B cell (primary cell): Measurements from ENCODE around the gene RAP1A. TPM values are rescaled to one million over a fixed set of nuclear protein-coding genes. Genes with fewer than 3 reads are reported as not detected.

Experiments used
- ATAC-seq: fragments of 200-7000 bp; cut with Tn5 transposase; one replicate; pipeline ENCODE4 v1.10.0; 2021; ENCODE audit warnings: low read depth, mild to moderate bottlenecking, moderate number of reproducible peaks, moderate library complexity
- CTCF ChIA-PET: fragments of 350-600 bp; sonication (Branson Sonifier 250); formaldehyde crosslinking; loops from one replicate; lab custom pipeline; 2021; ENCODE audit warnings: antibody characterized with exemption, inconsistent platforms; lab: Charles Lee
- POLR2A ChIA-PET: fragments of 350-600 bp; sonication (Branson Sonifier 250); formaldehyde crosslinking; loops from one replicate; lab custom pipeline; 2021; ENCODE audit warnings: antibody characterized with exemption; lab: Charles Lee
- DNase-seq: peaks from one replicate; pipeline ENCODE4 v3.0.0; 2013
- H2AFZ ChIP-seq: 2 replicates; pipeline ENCODE4 v1.6.1; 2012; ENCODE audit warnings: mild to moderate bottlenecking, low read depth, low read length; ENCODE audit not compliant: insufficient read depth, poor library complexity, severe bottlenecking
- H3K27ac ChIP-seq, 2 donors: 1 replicate in 1 of 2; 2 replicates in 1 of 2; pipeline ENCODE4 v1.5.1; 2012 to 2013; ENCODE audit warnings: low read length in 2 of 2, mild to moderate bottlenecking in 2 of 2, moderate library complexity in 1 of 2
- H3K27me3 ChIP-seq, 4 experiments: fragments of 200-600 bp in 1 of 4; sonication (generic) in 1 of 4; replicated peaks in 1 of 4; 1 replicate in 2 of 4; 2 replicates in 2 of 4; pipeline versions ENCODE4 v1.6.1 to v1.7.0; 2013 to 2016; ENCODE audit warnings: low read length in 3 of 4, mild to moderate bottlenecking in 2 of 4, mixed read lengths in 1 of 4, moderate library complexity in 1 of 4; ENCODE audit not compliant: insufficient read depth in 4 of 4, control insufficient read depth in 3 of 4; ENCODE audit errors: control extremely low read depth in 1 of 4
- H3K36me3 ChIP-seq, 2 experiments: replicated peaks in 1 of 2; 1 replicate in 1 of 2; 2 replicates in 1 of 2; pipeline versions ENCODE4 v1.6.1 to v1.7.1; 2013; ENCODE audit warnings: low read length in 1 of 2; ENCODE audit not compliant: insufficient read depth in 2 of 2, control insufficient read depth in 1 of 2; ENCODE audit errors: control extremely low read depth in 1 of 2, extremely low read depth in 1 of 2
- H3K4me1 ChIP-seq, 2 donors: fragments of 200-600 bp in 1 of 2; sonication (generic) in 1 of 2; 1 replicate in 1 of 2; 2 replicates in 1 of 2; pipeline versions ENCODE4 v1.5.1 to v1.6.1; 2013 to 2017; ENCODE audit warnings: low read length in 2 of 2; ENCODE audit not compliant: control insufficient read depth in 2 of 2, insufficient read depth in 2 of 2
- H3K4me2 ChIP-seq: replicated peaks from 2 replicates; pipeline ENCODE3; 2012; ENCODE audit warnings: mild to moderate bottlenecking, low read depth, low read length; ENCODE audit not compliant: poor library complexity, severe bottlenecking
- H3K4me3 ChIP-seq, 5 experiments: fragments of 200-600 bp in 1 of 5; sonication (generic) in 1 of 5; 1 replicate in 3 of 5; 2 replicates in 2 of 5; pipeline versions ENCODE4 v1.5.1 to v1.7.0; 2011 to 2016; ENCODE audit warnings: low read length in 4 of 5, mild to moderate bottlenecking in 4 of 5, low read depth in 2 of 5, control low read depth in 1 of 5, moderate library complexity in 1 of 5; ENCODE audit not compliant: insufficient read depth in 1 of 5; ENCODE audit errors: control extremely low read depth in 1 of 5, extremely low read depth in 1 of 5
- H3K79me2 ChIP-seq: fragments of 200-600 bp; sonication (generic); one replicate; pipeline ENCODE4 v1.6.0; 2016; ENCODE audit warnings: low read length; ENCODE audit not compliant: control insufficient read depth, insufficient read depth
- H3K9ac ChIP-seq: fragments of 200-600 bp; sonication (generic); 2 replicates; pipeline ENCODE4 v1.6.1; 2017; ENCODE audit warnings: mild to moderate bottlenecking, low read length, moderate library complexity
- H3K9me3 ChIP-seq, 3 donors: one replicate each; pipeline versions ENCODE4 v1.6.1 to v1.7.1; 2013; ENCODE audit warnings: low read length in 2 of 3; ENCODE audit not compliant: control insufficient read depth in 2 of 3, insufficient read depth in 1 of 3; ENCODE audit errors: control extremely low read depth in 1 of 3
- H4K20me1 ChIP-seq: 2 replicates; pipeline ENCODE4 v1.6.0; 2012; ENCODE audit warnings: mild to moderate bottlenecking, low read length; ENCODE audit not compliant: insufficient read depth, control insufficient read depth, poor library complexity, severe bottlenecking
- H3K27ac Mint-ChIP-seq: one replicate; pipeline ENCODE4 v1.8.0; 2021; ENCODE audit warnings: mixed read lengths
- H3K27me3 Mint-ChIP-seq: one replicate; pipeline ENCODE4 v1.8.0; 2021; ENCODE audit warnings: mixed read lengths
- H3K4me1 Mint-ChIP-seq: one replicate; pipeline ENCODE4 v1.8.0; 2021; ENCODE audit warnings: mixed read lengths
- H3K4me3 Mint-ChIP-seq: one replicate; pipeline ENCODE4 v1.8.0; 2021; ENCODE audit warnings: mixed read lengths
- H3K9me3 Mint-ChIP-seq: one replicate; pipeline ENCODE4 v1.8.0; 2022; ENCODE audit warnings: mixed read lengths; ENCODE audit not compliant: insufficient read depth
- CTCF ChIP-seq: fragments of 200-600 bp; IDR thresholded peaks from one replicate; pipeline ENCODE4 v1.8.0; 2022; ENCODE audit warnings: antibody characterized with exemption, mild to moderate bottlenecking
- EZH2 ChIP-seq: IDR thresholded peaks from 2 replicates; pipeline ENCODE4 v1.6.1; 2012; ENCODE audit warnings: borderline replicate concordance, low read depth, mild to moderate bottlenecking, moderate library complexity, low read length; ENCODE audit not compliant: insufficient read depth, poor library complexity, severe bottlenecking
- WGBS: methylation state at CpG from one replicate; pipeline ENCODE4 v1.1.5; 2013; ENCODE audit warnings: missing lambda C conversion rate; ENCODE audit not compliant: insufficient coverage; 5-methylcytosine and 5-hydroxymethylcytosine counted together
- intact Hi-C: fragments of 100-400 bp; cut with micrococcal nuclease; formaldehyde crosslinking; loops from one replicate; pipeline ENCODE4 v1.10.0; 2022
- polyA plus RNA-seq: library from polyadenylated mRNA; depleted of rRNA; stranded (reverse); fragments of >200 nt; gene quantifications from 2 replicates; pipeline ENCODE4 v1.2.3, GENCODE V29; 2012
- total RNA-seq, 2 donors: library from RNA; stranded (reverse); fragments of 120-200 nt in 1 of 2; gene quantifications; 1 replicate in 1 of 2; 2 replicates in 1 of 2; pipeline versions ENCODE4 v1.2.3 to v1.2.4, GENCODE V29; 2013 to 2022

The RAP1A gene
- total and polyA plus RNA-seq, 2 donors (not counting 1 experiment from before 2014, with no cell fraction given), result 32.6 to 75.3 TPM

GRCh38 chr1:111582644-111583618 is 36.7 kb upstream of the RAP1A start:
- Histone ChIP-seq H3K9ac (no peak overlapping the region), H3K79me2 (no peaks in the 10 kb centered on the region), H2AFZ (no peak overlapping the region), H3K4me3 (no peak overlapping the region), H3K27ac (no peak overlapping the region), H3K36me3 (no peaks in the 10 kb centered on the region), H3K27me3 (no peaks in the 10 kb centered on the region), H4K20me1 (no peaks in the 10 kb centered on the region), H3K9me3 (no peaks in the 10 kb centered on the region), H3K4me1 (peaks cover 5 to 15% of the 10 kb centered on the region in 2 donors), H3K4me2 (no peak overlapping the region)
- Mint-ChIP-seq H3K4me1 (peaks cover 9% of the 10 kb centered on the region), H3K27ac (no peak overlapping the region), H3K4me3 (no peak overlapping the region), H3K9me3 (no peaks in the 10 kb centered on the region), H3K27me3 (no peaks in the 10 kb centered on the region)
- ChIA-PET POLR2A (interaction anchor here (0.9 kb wide), 1 partner anchor 33 kb away, joined by 3 read pairs; no protein-coding TSS in a partner anchor), CTCF (interaction anchor here (0.9 to 2.4 kb wide), 10 partner anchors 9 to 72 kb away, joined by 3 to 17 read pairs (median 4); no protein-coding TSS in a partner anchor)
- intact Hi-C loops, result no loop called here
- DNase-seq, result no peak
- WGBS, result 92% methylated on average over 2 of the region's 8 CpGs
- no peak for ATAC-seq
- TF ChIP-seq EZH2 (no peak), CTCF (no peak)
